ENCODE results near the gene TNNT2. TPM values are rescaled to one million over a fixed set of nuclear protein-coding genes. Genes with fewer than 3 reads are reported as not detected.

Gene TNNT2
- total and polyA plus RNA-seq, 2 of the 8 experiments (the other 6 are each of a cell fraction or from before 2014, with no cell fraction given), result 3.1 to 21.0 TPM

DNA sequence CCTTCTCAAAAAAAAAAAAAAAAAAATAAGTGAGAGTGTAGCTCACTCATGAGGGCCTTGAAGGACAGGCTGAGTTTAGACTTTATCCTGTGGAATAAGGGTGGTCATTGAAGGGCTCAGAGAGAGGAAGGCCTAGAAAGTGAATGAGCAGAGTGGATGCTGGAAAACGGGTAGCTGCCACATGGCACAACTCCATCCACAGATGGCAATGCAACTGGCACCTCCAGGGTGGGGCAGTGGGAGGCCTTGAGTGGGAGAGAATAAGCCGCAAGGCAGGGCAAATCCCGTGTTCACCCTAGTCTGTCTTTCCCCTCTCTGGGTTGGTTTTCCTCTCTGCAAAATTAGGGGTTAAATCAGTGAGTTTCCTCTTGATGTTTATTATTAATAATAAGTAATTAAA, 41.0 kb upstream of the TNNT2 start:
- no peak overlapping the region for H2BK15ac ChIP-seq (ENCODE audit: low read length)
- no peak overlapping the region for H3K23ac ChIP-seq (ENCODE audit: insufficient read length)
- H4K8ac ChIP-seq (ENCODE audit: extremely low read depth, insufficient read depth, low read length), result no peak overlapping the region
- no peak overlapping the region for H4K91ac ChIP-seq (replicated peaks; ENCODE audit: insufficient read length, low read length)
- DNase-seq (ENCODE audit: low read depth in 1 of 2, low spot score in 2 of 2) (no peak), FAIRE-seq (no peak)
- H3K79me1 ChIP-seq (ENCODE audit: low read depth, low read length), result no peaks in the 10 kb centered on the region
- H3K18ac ChIP-seq (ENCODE audit: extremely low read depth, low read length), result no peak overlapping the region
- H2BK120ac ChIP-seq (replicated peaks; ENCODE audit: low read depth, low read length), result no peak overlapping the region
- no peak overlapping the region for H3K4me3 ChIP-seq (ENCODE audit: extremely low read depth in 1 of 4, insufficient read depth in 2 of 4, low read depth in 3 of 4, low read length in 4 of 4)
- no peak overlapping the region for H3K56ac ChIP-seq (replicated peaks; ENCODE audit: insufficient read length, low read depth, low read length)
- H2BK12ac ChIP-seq (ENCODE audit: low read depth, low read length), result no peak overlapping the region
- H3K4me2 ChIP-seq (ENCODE audit: insufficient read depth in 1 of 2, low read depth in 2 of 2, low read length in 2 of 2), result no peak overlapping the region
- no peak overlapping the region for H3K14ac ChIP-seq (ENCODE audit: insufficient read length)
- H3K9me3 ChIP-seq (ENCODE audit: insufficient read depth in 2 of 2, low read depth in 1 of 2, low read length in 1 of 2), result peaks cover 15 to 18% of the 10 kb centered on the region in 2 experiments; a peak in 3 of 4 replicates
- H3K9ac ChIP-seq (replicated peaks in 1 of 4; ENCODE audit: extremely low read depth in 1 of 4, low read depth in 3 of 4, low read length in 3 of 4), result no peak overlapping the region
- WGBS, 2 experiments (ENCODE audit: extremely low coverage in 1 of 2, insufficient coverage in 1 of 2, insufficient read length in 1 of 2, insufficient replicate concordance in 2 of 2, low coverage in 1 of 2, low lambda C conversion rate in 2 of 2, missing lambda C conversion rate in 1 of 2), result 90% methylated on average over 3 of the region's 3 CpGs; no CpG with 5 or more reads in 1 of the 2 experiments
- H3K36me3 ChIP-seq (ENCODE audit: control insufficient read depth in 2 of 4, insufficient read depth in 4 of 4, low read length in 3 of 4), result no peaks in the 10 kb centered on the region
- no peak overlapping the region for H2BK5ac ChIP-seq (ENCODE audit: low read depth, low read length)
- H4K20me1 ChIP-seq (replicated peaks in 1 of 2; ENCODE audit: control insufficient read depth in 1 of 2, insufficient read depth in 2 of 2, low read length in 2 of 2), result no peaks in the 10 kb centered on the region
- no peak overlapping the region for H3K27ac ChIP-seq (ENCODE audit: low read depth, low read length)
- no peaks in the 10 kb centered on the region for H3K79me2 ChIP-seq (ENCODE audit: control insufficient read depth in 1 of 2, insufficient read depth in 2 of 2, low read length in 2 of 2)
- H2BK20ac ChIP-seq (ENCODE audit: low read length), result no peak overlapping the region
- H3K27me3 ChIP-seq (replicated peaks in 1 of 4; ENCODE audit: control insufficient read depth in 3 of 4, extremely low read depth in 1 of 4, insufficient read depth in 3 of 4, low read length in 3 of 4), result 0 out of 7 replicates have a peak, but pooled peaks cover 0 to 2% (median 0%) of the 10 kb centered on the region in 4 experiments
- CTCF ChIA-PET (ENCODE audit: partially characterized antibody), result interaction anchor here (0.6 to 7.0 kb wide), 8 partner anchors 11 to 474 kb away, joined by 3 to 60 read pairs (median 4); no protein-coding TSS in a partner anchor
- no peak overlapping the region for H4K5ac ChIP-seq (ENCODE audit: insufficient read length, low read depth, low read length)
- no peak overlapping the region for H2AFZ ChIP-seq (ENCODE audit: low read length)
- POLR2A ChIA-PET (ENCODE audit: partially characterized antibody), result interaction anchor here (0.6 kb wide), 2 partner anchors 178 to 228 kb away, joined by 3 read pairs; partner anchors contain the start of gene IGFN1
- no peaks in the 10 kb centered on the region; the same call in 1 of the 2 replicates for H3K23me2 ChIP-seq (ENCODE audit: low read depth, low read length)
- no peak overlapping the region for H2AK5ac ChIP-seq (ENCODE audit: low read depth, low read length)
- H3K4me1 ChIP-seq (replicated peaks in 1 of 4; ENCODE audit: control insufficient read depth in 3 of 4, insufficient read depth in 4 of 4, low read length in 3 of 4), result peaks cover 0 to 10% (median 0%) of the 10 kb centered on the region in 4 experiments; a peak in 1 of 7 replicates
- H3K4ac ChIP-seq (replicated peaks; ENCODE audit: insufficient read length, low read depth, low read length), result no peak overlapping the region
- TF ChIP-seq POLR2AphosphoS5 (IDR thresholded peaks at IDR 0.05; ENCODE audit: low read depth, low read length) (no peak), RAD21 (IDR thresholded peaks at IDR 0.05 in 1 of 2, conservative IDR thresholded peaks at IDR 0.05 in 1 of 2; ENCODE audit: low read depth in 2 of 2, low read length in 2 of 2) (no peak), SP2 (IDR thresholded peaks at IDR 0.05; ENCODE audit: low read length) (no peak), JUN (IDR thresholded peaks at IDR 0.05; ENCODE audit: low read depth, low read length) (no peak), SP1 (IDR thresholded peaks at IDR 0.05; ENCODE audit: low read depth, low read length) (no peak), TEAD4 (IDR thresholded peaks at IDR 0.05; ENCODE audit: low read depth, low read length) (no peak), TBP (IDR thresholded peaks at IDR 0.05; ENCODE audit: low read depth, low read length) (no peak), CBX8 (IDR thresholded peaks at IDR 0.05; ENCODE audit: borderline replicate concordance, low read depth, low read length) (no peak), RFX5 (IDR thresholded peaks at IDR 0.05; ENCODE audit: borderline replicate concordance, low read depth, low read length) (no peak), CBX5 (IDR thresholded peaks at IDR 0.05; ENCODE audit: low read depth, low read length) (no peak), EP300 (IDR thresholded peaks at IDR 0.05; ENCODE audit: borderline replicate concordance in 1 of 2, low read depth in 2 of 2, low read length in 2 of 2) (no peak), KDM5A (IDR thresholded peaks at IDR 0.05; ENCODE audit: low read length) (no peak), CHD2 (IDR thresholded peaks at IDR 0.05; ENCODE audit: low read length) (no peak)
- TF ChIP-seq, protein P1, sequence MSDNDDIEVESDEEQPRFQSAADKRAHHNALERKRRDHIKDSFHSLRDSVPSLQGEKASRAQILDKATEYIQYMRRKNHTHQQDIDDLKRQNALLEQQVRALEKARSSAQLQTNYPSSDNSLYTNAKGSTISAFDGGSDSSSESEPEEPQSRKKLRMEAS (IDR thresholded peaks at IDR 0.05), result no peak

All from H1 (cell line).